SK-MEL-5 (cell line): ENCODE data around the gene NEU1. TPM values are rescaled to one million over a fixed set of nuclear protein-coding genes. Genes with fewer than 3 reads are reported as not detected.
"Not testable (repeated sequence)": the region's sequence is repeated elsewhere in the genome, so short reads cannot be mapped to it uniquely, and the experiment has no call there.

Source experiments
- DNase-seq: peaks from one replicate; pipeline ENCODE4 v3.0.0-alpha.2; 2016; ENCODE audit warnings: low read depth, low spot score
- in situ Hi-C: cut with HindIII; loops from 2 replicates; pipeline ENCODE4 v1.10.0; 2016; ENCODE audit warnings: low sequenced_read_pairs, high pct_unique_total_duplicates, low pct_unique_long_range_greater_than_20kb
- small RNA-seq, 2 experiments: library from RNA; depleted of rRNA; stranded (forward); fragments of <200 nt; gene quantifications; one replicate each; pipeline ENCODE3, GENCODE V24; 2014
- total RNA-seq: library from RNA; depleted of rRNA; stranded (reverse); fragments of >200 nt; shearing (Covaris generic); gene quantifications from 2 replicates; pipeline ENCODE4 v1.2.3, GENCODE V29; 2014; rRNA removed

NEU1 gene
- total RNA-seq, 1 experiment from 2014 or later = 213 TPM

- in situ Hi-C loops = no loop called here
These were observed 48.0 kb downstream of the NEU1 start for GRCh38 chr6:31814677-31815024.

GRCh38 chr6:31813465-31813849 is 49.2 kb downstream of the NEU1 start:
- in situ Hi-C loops = no loop called here
- no peak for DNase-seq

More at GRCh38 chr6:31814677-31815024, 48.0 kb downstream of the NEU1 start:
- peak; percentile 82 for DNase-seq

- in situ Hi-C loops = no loop called here
- no peak for DNase-seq
These were observed 51.0 kb downstream of the NEU1 start for GRCh38 chr6:31811645-31812044.

GRCh38 chr6:31808599-31808998 is 54.0 kb downstream of the NEU1 start:
- in situ Hi-C loops = not testable (repeated sequence)

More at GRCh38 chr6:31808599-31808998, 54.0 kb downstream of the NEU1 start:
- not testable (repeated sequence) for DNase-seq

Small RNAs within 50 kb of the gene (small RNA-seq; reads per million reads assigned to genes)
- gene SNORD48 = 43.9 to 733 reads per million in 2 experiments
- gene SNORD52 = 0 reads per million in 2 experiments

Other genes starting within 250 kb of the NEU1 start
- not detected in 2 replicates for gene AIF1, start 247.6 kb downstream of the NEU1 start, total RNA-seq
- 32.0 and 48.6 TPM in 2 replicates for gene PRRC2A, start 242.1 kb downstream of the NEU1 start, total RNA-seq
- 110 and 149 TPM in 2 replicates for gene BAG6, start 210.2 kb downstream of the NEU1 start, total RNA-seq
- gene APOM, start 206.9 kb downstream of the NEU1 start, total RNA-seq = 0.42 and 0.43 TPM in 2 replicates
- gene C6orf47, start 202.0 kb downstream of the NEU1 start, total RNA-seq = 24.5 and 25.6 TPM in 2 replicates
- 17.8 and 18.5 TPM in 2 replicates for gene GPANK1, start 197.8 kb downstream of the NEU1 start, total RNA-seq
- 213 and 226 TPM in 2 replicates for gene CSNK2B, start 196.7 kb downstream of the NEU1 start, total RNA-seq
- gene LY6G5B, start 192.8 kb downstream of the NEU1 start, total RNA-seq = 0.85 and 0.87 TPM in 2 replicates
- 0.48 TPM in 1 of 2 replicates, not detected in the other for gene LY6G5C, start 181.8 kb downstream of the NEU1 start, total RNA-seq
- gene ABHD16A, start 159.5 kb downstream of the NEU1 start, total RNA-seq = 53.0 and 55.0 TPM in 2 replicates
- gene LY6G6F, start 156.0 kb downstream of the NEU1 start, total RNA-seq = not detected in 2 replicates
- gene LY6G6D, start 147.5 kb downstream of the NEU1 start, total RNA-seq = not detected in 2 replicates
- gene LY6G6C, start 141.1 kb downstream of the NEU1 start, total RNA-seq = not detected in 2 replicates
- not detected in 2 replicates for gene MPIG6B, start 139.4 kb downstream of the NEU1 start, total RNA-seq
- 4.6 and 4.7 TPM in 2 replicates for gene DDAH2, start 133.5 kb downstream of the NEU1 start, total RNA-seq
- 466 and 467 TPM in 2 replicates for gene CLIC1, start 126.3 kb downstream of the NEU1 start, total RNA-seq
- gene MSH5, start 122.8 kb downstream of the NEU1 start, total RNA-seq = 16.1 and 17.5 TPM in 2 replicates
- gene SAPCD1, start 100.2 kb downstream of the NEU1 start, total RNA-seq = 1.1 and 1.7 TPM in 2 replicates
- not detected in 2 replicates for gene VWA7, start 85.5 kb downstream of the NEU1 start, total RNA-seq
- 38.9 and 53.0 TPM in 2 replicates for gene VARS1, start 67.1 kb downstream of the NEU1 start, total RNA-seq
- 45.6 and 47.0 TPM in 2 replicates for gene LSM2, start 55.9 kb downstream of the NEU1 start, total RNA-seq
- 0.29 TPM in 2 replicates for gene HSPA1L, start 47.5 kb downstream of the NEU1 start, total RNA-seq
- gene HSPA1A, start 47.3 kb downstream of the NEU1 start, total RNA-seq = 7.1 and 8.2 TPM in 2 replicates
- gene HSPA1B, start 35.1 kb downstream of the NEU1 start, total RNA-seq = 104 TPM in 2 replicates
- gene SLC44A4, start 16.2 kb upstream of the NEU1 start, total RNA-seq = not detected in 2 replicates
- 39.4 and 47.7 TPM in 2 replicates for gene EHMT2, start 34.9 kb upstream of the NEU1 start, total RNA-seq
- 1.3 and 2.2 TPM in 2 replicates for gene ZBTB12, start 39.3 kb upstream of the NEU1 start, total RNA-seq
- gene C2, start 64.9 kb upstream of the NEU1 start, total RNA-seq = 9.4 and 10.1 TPM in 2 replicates
- not detected in 2 replicates for gene CFB, start 83.3 kb upstream of the NEU1 start, total RNA-seq
- 81.9 and 91.0 TPM in 2 replicates for gene NELFE, start 96.2 kb upstream of the NEU1 start, total RNA-seq
- gene SKIC2, start 96.4 kb upstream of the NEU1 start, total RNA-seq = 21.4 and 28.3 TPM in 2 replicates
- 5.2 and 9.2 TPM in 2 replicates for gene DXO, start 109.3 kb upstream of the NEU1 start, total RNA-seq
- 1.6 and 2.2 TPM in 2 replicates for gene C4A, start 119.2 kb upstream of the NEU1 start, total RNA-seq
- gene C4B, start 152.0 kb upstream of the NEU1 start, total RNA-seq = 0.45 and 2.2 TPM in 2 replicates
- gene CYP21A2, start 175.6 kb upstream of the NEU1 start, total RNA-seq = not detected in 2 replicates
- 0.37 TPM in 1 of 2 replicates, not detected in the other for gene TNXB, start 246.5 kb upstream of the NEU1 start, total RNA-seq